Measurements from ENCODE around the gene UPF2. TPM values are rescaled to one million over a fixed set of nuclear protein-coding genes. Genes with fewer than 3 reads are reported as not detected.

Gene UPF2
- total and polyA plus RNA-seq, 10 of the 15 experiments (the other 5 are each of a cell fraction or from before 2014, with no cell fraction given) = 21.0 to 44.4 (median 25.9) TPM

DNA sequence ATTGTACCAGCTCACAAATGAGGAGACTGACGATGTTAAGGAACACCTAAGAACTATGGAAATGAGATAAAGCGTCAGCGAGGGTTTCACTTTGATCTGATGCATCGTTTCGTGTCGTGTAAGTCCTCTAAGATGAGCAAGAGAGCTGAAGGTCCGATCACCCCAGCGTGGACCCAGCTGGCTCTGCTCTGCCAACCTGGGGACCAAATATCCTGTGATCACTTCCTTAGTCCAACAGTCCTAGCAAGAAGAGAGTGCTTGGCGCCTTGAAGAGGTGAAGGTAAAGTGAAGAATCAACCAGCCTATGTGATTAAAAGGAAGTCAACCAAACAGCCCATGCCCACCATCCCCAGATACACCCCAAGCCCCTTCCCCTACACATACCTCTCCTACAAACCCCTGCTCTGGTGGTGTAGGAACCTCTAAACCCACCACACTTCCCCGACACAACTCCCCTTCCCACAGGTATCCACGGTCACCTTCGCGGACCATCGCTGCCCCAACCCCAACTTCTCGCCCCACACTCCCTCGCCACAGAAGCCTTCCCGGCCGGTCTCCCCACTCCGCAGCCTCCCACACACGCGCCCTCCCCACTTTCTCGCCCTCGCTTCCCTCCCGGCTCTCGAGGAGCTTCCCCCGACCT lies 722 bp downstream of the UPF2 start (continued):
- TF ChIP-seq ZBTB4 (CRISPR knock-in tag; IDR thresholded peaks at IDR 0.05) = no peak
- peak; percentile 32; the same call in 1 of the 2 replicates for TF ChIP-seq CREM (IDR thresholded peaks at IDR 0.05; ENCODE audit: low read depth)
- no peak for TF ChIP-seq SMC3 (IDR thresholded peaks at IDR 0.05; ENCODE audit: borderline replicate concordance, low read length)
- no peak; the same call in 1 of the 2 replicates for TF ChIP-seq SIN3A (IDR thresholded peaks at IDR 0.05; ENCODE audit: low read depth, low read length)
- TF ChIP-seq TBL1XR1 (IDR thresholded peaks at IDR 0.05; ENCODE audit: low read depth, low read length) = no peak
- TF ChIP-seq SREBF1 (IDR thresholded peaks at IDR 0.05; ENCODE audit: low read length) = no peak
- no peak for TF ChIP-seq ZNF24 (IDR thresholded peaks at IDR 0.05)
- TF ChIP-seq MEF2A (IDR thresholded peaks at IDR 0.05; ENCODE audit: insufficient read depth, low read depth, low read length) = no peak
- TF ChIP-seq, protein P1, sequence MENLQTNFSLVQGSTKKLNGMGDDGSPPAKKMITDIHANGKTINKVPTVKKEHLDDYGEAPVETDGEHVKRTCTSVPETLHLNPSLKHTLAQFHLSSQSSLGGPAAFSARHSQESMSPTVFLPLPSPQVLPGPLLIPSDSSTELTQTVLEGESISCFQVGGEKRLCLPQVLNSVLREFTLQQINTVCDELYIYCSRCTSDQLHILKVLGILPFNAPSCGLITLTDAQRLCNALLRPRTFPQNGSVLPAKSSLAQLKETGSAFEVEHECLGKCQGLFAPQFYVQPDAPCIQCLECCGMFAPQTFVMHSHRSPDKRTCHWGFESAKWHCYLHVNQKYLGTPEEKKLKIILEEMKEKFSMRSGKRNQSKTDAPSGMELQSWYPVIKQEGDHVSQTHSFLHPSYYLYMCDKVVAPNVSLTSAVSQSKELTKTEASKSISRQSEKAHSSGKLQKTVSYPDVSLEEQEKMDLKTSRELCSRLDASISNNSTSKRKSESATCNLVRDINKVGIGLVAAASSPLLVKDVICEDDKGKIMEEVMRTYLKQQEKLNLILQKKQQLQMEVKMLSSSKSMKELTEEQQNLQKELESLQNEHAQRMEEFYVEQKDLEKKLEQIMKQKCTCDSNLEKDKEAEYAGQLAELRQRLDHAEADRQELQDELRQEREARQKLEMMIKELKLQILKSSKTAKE (IDR thresholded peaks at IDR 0.05; ENCODE audit: low read depth, poor library complexity, severe bottlenecking) = no peak
- TF ChIP-seq, protein P2, sequence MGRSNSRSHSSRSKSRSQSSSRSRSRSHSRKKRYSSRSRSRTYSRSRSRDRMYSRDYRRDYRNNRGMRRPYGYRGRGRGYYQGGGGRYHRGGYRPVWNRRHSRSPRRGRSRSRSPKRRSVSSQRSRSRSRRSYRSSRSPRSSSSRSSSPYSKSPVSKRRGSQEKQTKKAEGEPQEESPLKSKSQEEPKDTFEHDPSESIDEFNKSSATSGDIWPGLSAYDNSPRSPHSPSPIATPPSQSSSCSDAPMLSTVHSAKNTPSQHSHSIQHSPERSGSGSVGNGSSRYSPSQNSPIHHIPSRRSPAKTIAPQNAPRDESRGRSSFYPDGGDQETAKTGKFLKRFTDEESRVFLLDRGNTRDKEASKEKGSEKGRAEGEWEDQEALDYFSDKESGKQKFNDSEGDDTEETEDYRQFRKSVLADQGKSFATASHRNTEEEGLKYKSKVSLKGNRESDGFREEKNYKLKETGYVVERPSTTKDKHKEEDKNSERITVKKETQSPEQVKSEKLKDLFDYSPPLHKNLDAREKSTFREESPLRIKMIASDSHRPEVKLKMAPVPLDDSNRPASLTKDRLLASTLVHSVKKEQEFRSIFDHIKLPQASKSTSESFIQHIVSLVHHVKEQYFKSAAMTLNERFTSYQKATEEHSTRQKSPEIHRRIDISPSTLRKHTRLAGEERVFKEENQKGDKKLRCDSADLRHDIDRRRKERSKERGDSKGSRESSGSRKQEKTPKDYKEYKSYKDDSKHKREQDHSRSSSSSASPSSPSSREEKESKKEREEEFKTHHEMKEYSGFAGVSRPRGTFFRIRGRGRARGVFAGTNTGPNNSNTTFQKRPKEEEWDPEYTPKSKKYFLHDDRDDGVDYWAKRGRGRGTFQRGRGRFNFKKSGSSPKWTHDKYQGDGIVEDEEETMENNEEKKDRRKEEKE (IDR thresholded peaks at IDR 0.05) = no peak
- TF ChIP-seq BCL11A (IDR thresholded peaks at IDR 0.05; ENCODE audit: low read depth, low read length) = no peak
- TF ChIP-seq SUZ12 (IDR thresholded peaks at IDR 0.05; ENCODE audit: unreplicated experiment) = no peak
- TF ChIP-seq CEBPB (IDR thresholded peaks at IDR 0.05; ENCODE audit: borderline replicate concordance in 1 of 2, low read depth in 2 of 2, low read length in 2 of 2) = no peak
- no peak for TF ChIP-seq NR2C1 (IDR thresholded peaks at IDR 0.05)
- TF ChIP-seq MTA3 (IDR thresholded peaks at IDR 0.05; ENCODE audit: borderline replicate concordance, low read length) = no peak
- TF ChIP-seq SMAD5 (IDR thresholded peaks at IDR 0.05; ENCODE audit: low read depth) = 0 out of 2 replicates have a peak, but pooled peaks have one; percentile 32
- TF ChIP-seq TCF12 (IDR thresholded peaks at IDR 0.05; ENCODE audit: low read depth, low read length) = peak; percentile 29; the same call in 1 of the 2 replicates
- peak; percentile 5; the same call in 1 of the 2 replicates for TF ChIP-seq PML (IDR thresholded peaks at IDR 0.05; ENCODE audit: low read length)
- 0 out of 2 replicates have a peak, but pooled peaks have one; percentile 15 for TF ChIP-seq LARP7 (IDR thresholded peaks at IDR 0.05)
- peak; percentile 51 for TF ChIP-seq CREB1 (IDR thresholded peaks at IDR 0.05; ENCODE audit: low read depth)
- peak in 1 of 2 experiments; percentile 26; a peak in 1 of 4 replicates for TF ChIP-seq EP300 (IDR thresholded peaks at IDR 0.05; ENCODE audit: borderline replicate concordance in 1 of 2, control insufficient read depth in 1 of 2, low read depth in 2 of 2, low read length in 2 of 2)

Measured in GM12878 (cell line).